Keratinocyte (primary cell): ENCODE data around the gene MAGEA8. TPM values are rescaled to one million over a fixed set of nuclear protein-coding genes. Genes with fewer than 3 reads are reported as not detected.

Experiments used
- DNase-seq: peaks from one replicate; pipeline ENCODE4 v3.0.0-alpha.2; 2011; ENCODE audit warnings: low read depth, missing footprints, low spot score
- FAIRE-seq: peaks from 2 replicates; lab custom pipeline; 2011; peaks lifted over from hg19 to GRCh38; lab: Jason Lieb, UNC
- H2AFZ ChIP-seq: 2 replicates; pipeline ENCODE4 v1.6.0; 2012; ENCODE audit warnings: low read length, control low read depth, inconsistent platforms; ENCODE audit not compliant: control insufficient read depth
- H3K27ac ChIP-seq: 2 replicates; pipeline ENCODE4 v1.5.1; 2011; ENCODE audit warnings: low read length; ENCODE audit not compliant: control insufficient read depth, insufficient read depth
- H3K27me3 ChIP-seq: 3 replicates; pipeline ENCODE4 v1.6.0; 2011; ENCODE audit warnings: low read length; ENCODE audit not compliant: control insufficient read depth, insufficient read depth; ENCODE audit errors: extremely low read depth
- H3K36me3 ChIP-seq, 2 experiments: 2 replicates in 1 of 2; 3 replicates in 1 of 2; pipeline ENCODE4 v1.5.1; 2011; ENCODE audit warnings: low read length in 2 of 2, mild to moderate bottlenecking in 1 of 2; ENCODE audit not compliant: control insufficient read depth in 2 of 2, insufficient read depth in 2 of 2; ENCODE audit errors: extremely low read depth in 1 of 2
- H3K4me1 ChIP-seq: 3 replicates; pipeline ENCODE4 v1.5.1; 2011; ENCODE audit warnings: low read length; ENCODE audit not compliant: control insufficient read depth, insufficient read depth; ENCODE audit errors: extremely low read depth
- H3K4me2 ChIP-seq: 3 replicates; pipeline ENCODE4 v1.6.0; 2011; ENCODE audit warnings: low read depth, low read length; ENCODE audit not compliant: control insufficient read depth, insufficient read depth; ENCODE audit errors: extremely low read depth
- H3K4me3 ChIP-seq, 3 experiments: fragments of 200-600 bp in 1 of 3; sonication (generic) in 1 of 3; 2 replicates in 2 of 3; 3 replicates in 1 of 3; pipeline ENCODE4 v1.5.1; 2011 to 2016; ENCODE audit warnings: low read length in 3 of 3, mild to moderate bottlenecking in 3 of 3, control low read depth in 2 of 3, inconsistent platforms in 1 of 3, low read depth in 1 of 3, mixed read lengths in 1 of 3, mixed run types in 1 of 3, moderate library complexity in 1 of 3; ENCODE audit not compliant: control insufficient read depth in 2 of 3, insufficient read depth in 2 of 3; ENCODE audit errors: extremely low read depth in 1 of 3
- H3K79me2 ChIP-seq: 2 replicates; pipeline ENCODE4 v1.6.0; 2012; ENCODE audit warnings: low read length; ENCODE audit not compliant: control insufficient read depth, insufficient read depth
- H3K9ac ChIP-seq: 3 replicates; pipeline ENCODE4 v1.6.0; 2011; ENCODE audit warnings: low read length; ENCODE audit not compliant: control insufficient read depth, insufficient read depth; ENCODE audit errors: extremely low read depth
- H3K9me1 ChIP-seq: 3 replicates; pipeline ENCODE4 v1.6.0; 2011; ENCODE audit warnings: low read length; ENCODE audit not compliant: control insufficient read depth, insufficient read depth; ENCODE audit errors: extremely low read depth
- H3K9me3 ChIP-seq: 2 replicates; pipeline ENCODE4 v1.5.1; 2012; ENCODE audit warnings: low read depth, low read length; ENCODE audit not compliant: control insufficient read depth
- H4K20me1 ChIP-seq: 3 replicates; pipeline ENCODE4 v1.6.0; 2011; ENCODE audit warnings: low read length; ENCODE audit not compliant: control insufficient read depth, insufficient read depth; ENCODE audit errors: extremely low read depth
- EZH2 ChIP-seq: IDR thresholded peaks from one replicate; pipeline ENCODE4 v1.6.1; 2012; ENCODE audit warnings: inconsistent platforms, mild to moderate bottlenecking, low read length, moderate library complexity
- dilution Hi-C: fragments of 300-500 bp; cut with MboI; formaldehyde crosslinking; loops from one replicate; pipeline ENCODE4 v1.7.0; 2020; ENCODE audit warnings: low sequenced_read_pairs; ENCODE audit not compliant: extremely low pct_ligation_motif_present
- polyA plus RNA-seq, 5 experiments: library from polyadenylated mRNA; depleted of rRNA in 3 of 5; stranded (reverse) in 3 of 5; stranded (forward) in 1 of 5; unstranded in 1 of 5; fragments of >200 nt; gene quantifications; 1 replicate in 1 of 5; 2 replicates in 3 of 5; 3 replicates in 1 of 5; pipeline versions ENCODE4 v1.2.1 to v1.2.3, GENCODE V29; 2011 to 2012; ENCODE audit warnings: missing spikeins in 2 of 5, low read depth in 1 of 5, low replicate concordance in 1 of 5
- TF ChIP-seq, protein P1 (sequence below), 3 experiments: IDR thresholded peaks in 1 of 3; conservative IDR thresholded peaks in 1 of 3; optimal IDR thresholded peaks in 1 of 3; 2 replicates in 2 of 3; 3 replicates in 1 of 3; pipeline versions ENCODE3 to v1.5.1; 2011; ENCODE audit warnings: low read length in 3 of 3, mild to moderate bottlenecking in 3 of 3, moderate library complexity in 2 of 3, control low read depth in 1 of 3, inconsistent platforms in 1 of 3; ENCODE audit not compliant: insufficient read depth in 2 of 3; ENCODE audit errors: extremely low read depth in 1 of 3

MAGEA8 gene
- polyA plus RNA-seq, 1 donor (not counting 4 experiments of a cell fraction or from before 2014, with no cell fraction given) = not detected

DNA sequence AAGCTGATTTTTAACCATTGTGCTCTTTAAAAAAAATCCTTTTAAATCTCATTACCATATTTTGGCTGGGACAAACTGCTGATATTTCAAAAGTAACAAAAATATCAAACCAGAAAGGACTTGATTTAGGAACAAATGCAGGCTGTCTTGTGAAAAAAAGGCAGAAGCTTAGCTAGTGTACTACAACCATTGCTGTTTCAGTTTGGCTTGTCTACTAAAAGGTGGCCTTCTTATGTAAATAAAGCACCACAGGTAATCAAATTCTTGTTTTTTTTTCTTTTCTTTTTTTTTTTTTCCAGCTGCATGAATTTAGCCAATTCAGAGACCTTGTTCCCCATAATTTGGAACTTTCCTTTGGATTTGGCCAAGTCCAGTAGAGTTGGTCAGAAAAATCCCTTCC is 43.8 kb upstream of the MAGEA8 start:
- Histone ChIP-seq H3K27ac (no peak overlapping the region), H3K4me3 (no peak overlapping the region), H3K9ac (no peak overlapping the region), H3K4me1 (no peaks in the 10 kb centered on the region), H3K9me1 (no peaks in the 10 kb centered on the region), H3K79me2 (no peaks in the 10 kb centered on the region), H3K36me3 (no peaks in the 10 kb centered on the region), H3K4me2 (no peak overlapping the region), H3K9me3 (no peaks in the 10 kb centered on the region), H3K27me3 (no peaks in the 10 kb centered on the region), H2AFZ (no peak overlapping the region), H4K20me1 (no peaks in the 10 kb centered on the region)
- DNase-seq (no peak), FAIRE-seq (no peak)
- dilution Hi-C loops = no loop called here
- no peak for TF ChIP-seq EZH2
- TF ChIP-seq, protein P1, sequence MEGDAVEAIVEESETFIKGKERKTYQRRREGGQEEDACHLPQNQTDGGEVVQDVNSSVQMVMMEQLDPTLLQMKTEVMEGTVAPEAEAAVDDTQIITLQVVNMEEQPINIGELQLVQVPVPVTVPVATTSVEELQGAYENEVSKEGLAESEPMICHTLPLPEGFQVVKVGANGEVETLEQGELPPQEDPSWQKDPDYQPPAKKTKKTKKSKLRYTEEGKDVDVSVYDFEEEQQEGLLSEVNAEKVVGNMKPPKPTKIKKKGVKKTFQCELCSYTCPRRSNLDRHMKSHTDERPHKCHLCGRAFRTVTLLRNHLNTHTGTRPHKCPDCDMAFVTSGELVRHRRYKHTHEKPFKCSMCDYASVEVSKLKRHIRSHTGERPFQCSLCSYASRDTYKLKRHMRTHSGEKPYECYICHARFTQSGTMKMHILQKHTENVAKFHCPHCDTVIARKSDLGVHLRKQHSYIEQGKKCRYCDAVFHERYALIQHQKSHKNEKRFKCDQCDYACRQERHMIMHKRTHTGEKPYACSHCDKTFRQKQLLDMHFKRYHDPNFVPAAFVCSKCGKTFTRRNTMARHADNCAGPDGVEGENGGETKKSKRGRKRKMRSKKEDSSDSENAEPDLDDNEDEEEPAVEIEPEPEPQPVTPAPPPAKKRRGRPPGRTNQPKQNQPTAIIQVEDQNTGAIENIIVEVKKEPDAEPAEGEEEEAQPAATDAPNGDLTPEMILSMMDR (optimal IDR thresholded peaks at IDR 0.05 in 1 of 3, IDR thresholded peaks at IDR 0.05 in 1 of 3, conservative IDR thresholded peaks at IDR 0.05 in 1 of 3; ENCODE audit: extremely low read depth in 1 of 3, insufficient read depth in 2 of 3, low read length in 3 of 3) = no peak

DNA sequence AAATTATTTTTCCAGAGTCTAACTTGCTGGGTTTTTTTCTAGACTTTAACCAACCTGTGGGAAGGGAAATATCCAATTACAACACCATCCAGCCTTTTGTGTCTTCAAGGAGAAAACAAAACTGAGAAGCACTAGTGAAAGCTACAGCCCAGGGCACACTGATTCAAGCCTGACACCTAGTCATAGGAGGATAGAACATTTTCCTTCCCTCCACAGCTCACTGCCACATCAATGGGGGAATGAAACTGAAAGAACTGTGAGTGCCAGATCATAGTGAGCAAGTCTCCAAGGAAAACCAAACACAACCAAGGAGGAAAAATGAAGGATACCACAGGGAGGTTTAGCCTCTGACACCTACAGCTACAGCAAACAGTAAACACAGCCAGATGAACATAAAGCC is 43.3 kb upstream of the MAGEA8 start:
- Histone ChIP-seq H3K9me1 (no peaks in the 10 kb centered on the region), H3K4me2 (no peak overlapping the region), H4K20me1 (no peaks in the 10 kb centered on the region), H3K9ac (no peak overlapping the region), H3K79me2 (no peaks in the 10 kb centered on the region), H3K36me3 (no peaks in the 10 kb centered on the region), H2AFZ (peak overlapping the region; percentile 33), H3K4me1 (no peaks in the 10 kb centered on the region), H3K27me3 (no peaks in the 10 kb centered on the region), H3K9me3 (no peaks in the 10 kb centered on the region), H3K4me3 (no peak overlapping the region), H3K27ac (no peak overlapping the region)
- dilution Hi-C loops = no loop called here
- DNase-seq (no peak), FAIRE-seq (no peak)
- TF ChIP-seq, protein P1 (optimal IDR thresholded peaks at IDR 0.05 in 1 of 3, IDR thresholded peaks at IDR 0.05 in 1 of 3, conservative IDR thresholded peaks at IDR 0.05 in 1 of 3; ENCODE audit: extremely low read depth in 1 of 3, insufficient read depth in 2 of 3, low read length in 3 of 3) = no peak
- TF ChIP-seq EZH2 = no peak
